H9 (cell line): ENCODE measurements around the gene RFFL. TPM values are rescaled to one million over a fixed set of nuclear protein-coding genes. Genes with fewer than 3 reads are reported as not detected.
A peak's percentile ranks its signal among the peaks of the same experiment; 100 is the strongest.

Experiments used
- DNase-seq: peaks from one replicate; pipeline ENCODE4 v3.0.0-alpha.2; 2017
- H2AFZ ChIP-seq: one replicate; pipeline ENCODE4 v1.6.1; 2013; ENCODE audit warnings: mild to moderate bottlenecking, low read length, control low read depth, moderate library complexity
- H2AK5ac ChIP-seq: 2 replicates; pipeline ENCODE4 v1.6.1; 2013; ENCODE audit warnings: low read length, control low read depth, mixed read lengths; ENCODE audit not compliant: insufficient read length
- H2BK120ac ChIP-seq: one replicate; pipeline ENCODE4 v1.6.1; 2013; ENCODE audit warnings: low read depth, mild to moderate bottlenecking, low read length, control low read depth, inconsistent platforms; ENCODE audit not compliant: poor library complexity, severe bottlenecking
- H2BK12ac ChIP-seq: 2 replicates; pipeline ENCODE4 v1.6.1; 2013; ENCODE audit warnings: low read length, control low read depth, mixed read lengths, low read depth; ENCODE audit not compliant: insufficient read length
- H2BK15ac ChIP-seq: 2 replicates; pipeline ENCODE4 v1.6.1; 2013; ENCODE audit warnings: low read depth, low read length, control low read depth
- H2BK20ac ChIP-seq: one replicate; pipeline ENCODE4 v1.6.1; 2013; ENCODE audit warnings: low read depth, mild to moderate bottlenecking, low read length, control low read depth, inconsistent platforms; ENCODE audit not compliant: poor library complexity, severe bottlenecking
- H2BK5ac ChIP-seq: 2 replicates; pipeline ENCODE4 v1.6.1; 2013; ENCODE audit warnings: low read length, control low read depth, mixed read lengths; ENCODE audit not compliant: insufficient read length
- H3K14ac ChIP-seq: 2 replicates; pipeline ENCODE4 v1.6.1; 2013; ENCODE audit warnings: low read length, control low read depth; ENCODE audit not compliant: insufficient read depth
- H3K18ac ChIP-seq: 2 replicates; pipeline ENCODE4 v1.6.1; 2013; ENCODE audit warnings: low read depth, mild to moderate bottlenecking, mixed read lengths, low read length, control low read depth; ENCODE audit not compliant: insufficient read length
- H3K23ac ChIP-seq: 2 replicates; pipeline ENCODE4 v1.6.1; 2013; ENCODE audit warnings: low read length, control low read depth, mixed read lengths, low read depth; ENCODE audit not compliant: insufficient read length
- H3K23me2 ChIP-seq: 2 replicates; pipeline ENCODE4 v1.6.1; 2013; ENCODE audit warnings: low read depth, mild to moderate bottlenecking, mixed read lengths, low read length, control low read depth; ENCODE audit not compliant: insufficient read length, poor library complexity, severe bottlenecking
- H3K27ac ChIP-seq: 2 replicates; pipeline ENCODE4 v1.5.1; 2013; ENCODE audit warnings: low read length, control low read depth, mixed read lengths, low read depth; ENCODE audit not compliant: insufficient read length
- H3K27me3 ChIP-seq: 2 replicates; pipeline ENCODE4 v1.6.1; 2013; ENCODE audit warnings: low read length, control low read depth, inconsistent platforms; ENCODE audit not compliant: insufficient read depth
- H3K4ac ChIP-seq: 2 replicates; pipeline ENCODE4 v1.6.1; 2013; ENCODE audit warnings: low read depth, mild to moderate bottlenecking, control low read depth, inconsistent platforms, low read length, moderate library complexity
- H3K4me1 ChIP-seq: 2 replicates; pipeline ENCODE4 v1.6.1; 2013; ENCODE audit warnings: low read length, control low read depth, inconsistent platforms; ENCODE audit not compliant: insufficient read depth
- H3K4me2 ChIP-seq: 2 replicates; pipeline ENCODE4 v1.6.1; 2013; ENCODE audit warnings: low read length, control low read depth, mixed read lengths; ENCODE audit not compliant: insufficient read length, insufficient read depth
- H3K56ac ChIP-seq: 2 replicates; pipeline ENCODE4 v1.6.1; 2013; ENCODE audit warnings: low read depth, mild to moderate bottlenecking, mixed read lengths, low read length, control low read depth; ENCODE audit not compliant: insufficient read length
- H3K79me1 ChIP-seq: 2 replicates; pipeline ENCODE4 v1.6.1; 2013; ENCODE audit warnings: low read depth, mild to moderate bottlenecking, moderate library complexity, low read length, control low read depth, inconsistent platforms; ENCODE audit not compliant: insufficient read depth, poor library complexity, severe bottlenecking
- H3K79me2 ChIP-seq: 2 replicates; pipeline ENCODE4 v1.6.1; 2013; ENCODE audit warnings: low read length, control low read depth, inconsistent platforms; ENCODE audit not compliant: insufficient read depth
- H3K9ac ChIP-seq: 2 replicates; pipeline ENCODE4 v1.6.1; 2013; ENCODE audit warnings: low read length, control low read depth, mixed read lengths; ENCODE audit not compliant: insufficient read length; ENCODE audit errors: extremely low read depth
- H3K9me3 ChIP-seq: one replicate; pipeline ENCODE4 v1.6.1; 2013; ENCODE audit warnings: low read depth, low read length, inconsistent platforms; ENCODE audit not compliant: control insufficient read depth
- H3T11ph ChIP-seq: one replicate; pipeline ENCODE4 v1.6.1; 2013; ENCODE audit warnings: mild to moderate bottlenecking, low read length, control low read depth, inconsistent platforms
- H4K20me1 ChIP-seq: one replicate; pipeline ENCODE4 v1.6.1; 2013; ENCODE audit not compliant: control insufficient read depth, insufficient read length, insufficient read depth
- H4K5ac ChIP-seq: 2 replicates; pipeline ENCODE4 v1.6.1; 2013; ENCODE audit warnings: low read depth, mild to moderate bottlenecking, mixed read lengths, low read length, control low read depth; ENCODE audit not compliant: insufficient read length
- H4K8ac ChIP-seq: replicated peaks from 2 replicates; pipeline ENCODE4 v1.6.1; 2013; ENCODE audit warnings: low read length, control low read depth, mixed read lengths, low read depth; ENCODE audit not compliant: insufficient read length
- H4K91ac ChIP-seq: 2 replicates; pipeline ENCODE4 v1.6.1; 2013; ENCODE audit warnings: low read depth, mild to moderate bottlenecking, moderate library complexity, mixed read lengths, low read length, control low read depth; ENCODE audit not compliant: insufficient read length
- H3K27ac Mint-ChIP-seq, 3 experiments: 2 replicates in 2 of 3; 3 replicates in 1 of 3; pipeline ENCODE4 v1.8.0; 2020 to 2021; ENCODE audit warnings: mixed read lengths in 3 of 3, mild to moderate bottlenecking in 1 of 3, moderate library complexity in 1 of 3
- H3K27me3 Mint-ChIP-seq: 2 replicates; pipeline ENCODE4 v1.8.0; 2021; ENCODE audit warnings: low read depth, mild to moderate bottlenecking, moderate library complexity, mixed read lengths
- H3K36me3 Mint-ChIP-seq, 3 experiments: 2 replicates in 2 of 3; 3 replicates in 1 of 3; pipeline ENCODE4 v1.8.0; 2020 to 2021; ENCODE audit warnings: low read depth in 3 of 3, mixed read lengths in 3 of 3; ENCODE audit not compliant: insufficient read depth in 1 of 3
- H3K4me1 Mint-ChIP-seq, 2 experiments: 2 replicates each; pipeline ENCODE4 v1.8.0; 2020; ENCODE audit warnings: mixed read lengths in 2 of 2
- H3K4me3 Mint-ChIP-seq, 2 experiments: 2 replicates in 1 of 2; 3 replicates in 1 of 2; pipeline ENCODE4 v1.8.0; 2020 to 2021; ENCODE audit warnings: mild to moderate bottlenecking in 2 of 2, mixed read lengths in 2 of 2, moderate library complexity in 1 of 2
- H3K9me3 Mint-ChIP-seq, 2 experiments: 2 replicates in 1 of 2; 3 replicates in 1 of 2; pipeline ENCODE4 v1.8.0; 2020; ENCODE audit warnings: mild to moderate bottlenecking in 2 of 2, mixed read lengths in 2 of 2, moderate library complexity in 1 of 2
- WGBS: extraction: QIAGEN DNeasy Blood & Tissue Kit; methylation state at CpG from one replicate; pipeline ENCODE4 v1.1.7; 2013; ENCODE audit warnings: missing lambda C conversion rate, low lambda C conversion rate, mixed read lengths; ENCODE audit not compliant: insufficient read length; ENCODE audit errors: extremely low coverage; 5-methylcytosine and 5-hydroxymethylcytosine counted together
- total RNA-seq: library from RNA; stranded (reverse); gene quantifications from 2 replicates; pipeline ENCODE4 v1.2.1, GENCODE V29; 2021
- TF ChIP-seq, protein P1 (sequence below): fragments of 200-600 bp; sonication (generic); conservative IDR thresholded peaks from 3 replicates; pipeline ENCODE4 v1.8.0; 2021; ENCODE audit warnings: antibody characterized with exemption, mild to moderate bottlenecking

RFFL gene
- total RNA-seq, 1 experiment from 2014 or later, result 21.1 TPM

DNA sequence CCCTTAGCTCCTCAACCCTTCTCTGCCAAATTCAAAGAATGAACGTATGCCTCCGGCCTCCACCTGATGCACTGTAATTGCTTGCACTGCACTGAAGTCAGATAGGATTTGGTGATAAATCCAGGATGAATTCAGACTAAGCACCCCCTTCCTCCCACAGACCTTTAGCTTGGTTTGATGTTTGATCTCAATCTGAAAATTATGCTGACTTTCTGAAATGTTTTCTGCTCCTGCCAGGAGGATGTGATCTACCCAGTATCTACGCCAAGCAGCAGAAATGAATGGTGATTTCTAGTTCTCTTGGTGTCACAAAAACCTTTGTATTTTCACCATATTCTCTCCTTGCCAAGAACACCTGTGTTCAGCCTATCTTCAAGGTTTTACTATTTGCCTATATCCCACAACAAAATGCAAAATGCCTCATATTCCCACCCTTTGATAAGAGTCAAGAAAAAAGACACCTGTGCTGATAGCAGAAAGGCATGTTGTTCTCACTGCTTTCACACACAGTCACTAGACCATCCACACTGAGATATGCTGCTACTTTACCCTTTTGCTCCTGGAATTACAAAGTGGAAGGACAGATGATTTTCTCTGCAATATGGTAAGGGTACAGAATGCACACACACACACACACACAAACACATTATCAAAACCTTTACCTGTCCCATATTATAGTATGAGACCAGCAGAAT lies 14.7 kb downstream of the RFFL start:
- Mint-ChIP-seq H3K4me3 (no peak overlapping the region), H3K9me3 (no peaks in the 10 kb centered on the region), H3K27ac (peak overlapping the region in 2 of 3 experiments; percentile 13 to 22; a peak in 3 of 7 replicates), H3K27me3 (no peaks in the 10 kb centered on the region), H3K36me3 (0 out of 7 replicates have a peak, but pooled peaks cover 0 to 4% (median 0%) of the 10 kb centered on the region in 3 experiments), H3K4me1 (peaks cover 24 to 26% of the 10 kb centered on the region in 2 experiments)
- WGBS, result no CpG with 5 or more reads among the region's 3 CpGs
- Histone ChIP-seq H4K91ac (no peak overlapping the region), H4K20me1 (no peaks in the 10 kb centered on the region), H3K79me2 (no peaks in the 10 kb centered on the region), H3K56ac (no peak overlapping the region), H3K9me3 (no peaks in the 10 kb centered on the region), H2AK5ac (no peak overlapping the region), H3K4me1 (no peaks in the 10 kb centered on the region), H3K18ac (no peak overlapping the region), H2BK5ac (no peak overlapping the region), H3K79me1 (no peaks in the 10 kb centered on the region), H3K9ac (no peak overlapping the region), H2BK120ac (no peak overlapping the region), H3T11ph (no peak overlapping the region), H3K27me3 (no peaks in the 10 kb centered on the region), H3K14ac (no peak overlapping the region), H2BK12ac (no peak overlapping the region), H3K23me2 (no peaks in the 10 kb centered on the region), H3K23ac (no peak overlapping the region), H2AFZ (no peak overlapping the region), H4K8ac (no peak overlapping the region), H3K27ac (no peak overlapping the region), H4K5ac (no peak overlapping the region), H3K4ac (no peak overlapping the region), H2BK15ac (no peak overlapping the region), H2BK20ac (no peak overlapping the region), H3K4me2 (no peak overlapping the region)
- TF ChIP-seq, protein P1, sequence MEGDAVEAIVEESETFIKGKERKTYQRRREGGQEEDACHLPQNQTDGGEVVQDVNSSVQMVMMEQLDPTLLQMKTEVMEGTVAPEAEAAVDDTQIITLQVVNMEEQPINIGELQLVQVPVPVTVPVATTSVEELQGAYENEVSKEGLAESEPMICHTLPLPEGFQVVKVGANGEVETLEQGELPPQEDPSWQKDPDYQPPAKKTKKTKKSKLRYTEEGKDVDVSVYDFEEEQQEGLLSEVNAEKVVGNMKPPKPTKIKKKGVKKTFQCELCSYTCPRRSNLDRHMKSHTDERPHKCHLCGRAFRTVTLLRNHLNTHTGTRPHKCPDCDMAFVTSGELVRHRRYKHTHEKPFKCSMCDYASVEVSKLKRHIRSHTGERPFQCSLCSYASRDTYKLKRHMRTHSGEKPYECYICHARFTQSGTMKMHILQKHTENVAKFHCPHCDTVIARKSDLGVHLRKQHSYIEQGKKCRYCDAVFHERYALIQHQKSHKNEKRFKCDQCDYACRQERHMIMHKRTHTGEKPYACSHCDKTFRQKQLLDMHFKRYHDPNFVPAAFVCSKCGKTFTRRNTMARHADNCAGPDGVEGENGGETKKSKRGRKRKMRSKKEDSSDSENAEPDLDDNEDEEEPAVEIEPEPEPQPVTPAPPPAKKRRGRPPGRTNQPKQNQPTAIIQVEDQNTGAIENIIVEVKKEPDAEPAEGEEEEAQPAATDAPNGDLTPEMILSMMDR, result no peak
- no peak for DNase-seq
